Liver (tissue), 9 donors: ENCODE results near the gene ANGPTL7. TPM values are rescaled to one million over a fixed set of nuclear protein-coding genes. Genes with fewer than 3 reads are reported as not detected.
"Not testable (repeated sequence)": the region's sequence is repeated elsewhere in the genome, so short reads cannot be mapped to it uniquely, and the experiment has no call there.

Experiments
- DNase-seq: peaks from one replicate; pipeline ENCODE4 v3.0.0-alpha.2; 2017; ENCODE audit warnings: low spot score
- H3K27ac ChIP-seq, 2 donors: one replicate each; pipeline ENCODE4 v1.7.0; 2013; ENCODE audit warnings: inconsistent platforms in 2 of 2, low read length in 2 of 2, control low read depth in 1 of 2, low read depth in 1 of 2, mild to moderate bottlenecking in 1 of 2
- H3K27me3 ChIP-seq, 4 donors: one replicate each; pipeline versions ENCODE4 v1.6.1 to v1.7.0; 2013; ENCODE audit warnings: low read length in 3 of 4, inconsistent platforms in 1 of 4, mild to moderate bottlenecking in 1 of 4, moderate library complexity in 1 of 4; ENCODE audit not compliant: control insufficient read depth in 4 of 4, insufficient read depth in 4 of 4
- H3K36me3 ChIP-seq, 4 donors: one replicate each; pipeline versions ENCODE4 v1.6.1 to v1.7.0; 2013; ENCODE audit warnings: low read length in 3 of 4, mild to moderate bottlenecking in 3 of 4, low read depth in 1 of 4, moderate library complexity in 1 of 4; ENCODE audit not compliant: control insufficient read depth in 4 of 4, insufficient read depth in 3 of 4
- H3K4me1 ChIP-seq, 4 donors: one replicate each; pipeline versions ENCODE4 v1.6.1 to v1.7.0; 2013; ENCODE audit warnings: low read length in 3 of 4, mild to moderate bottlenecking in 3 of 4, moderate library complexity in 1 of 4; ENCODE audit not compliant: control insufficient read depth in 4 of 4, insufficient read depth in 4 of 4
- H3K4me3 ChIP-seq, 3 donors: one replicate each; pipeline versions ENCODE4 v1.6.1 to v1.7.0; 2013; ENCODE audit warnings: low read length in 3 of 3, control low read depth in 1 of 3, low read depth in 1 of 3, mild to moderate bottlenecking in 1 of 3
- H3K9ac ChIP-seq, 2 donors: one replicate each; pipeline ENCODE4 v1.7.0; 2013; ENCODE audit warnings: low read length in 2 of 2, mild to moderate bottlenecking in 2 of 2, moderate library complexity in 2 of 2, control low read depth in 1 of 2, low read depth in 1 of 2
- H3K9me3 ChIP-seq, 4 donors: one replicate each; pipeline versions ENCODE4 v1.6.1 to v1.7.0; 2013; ENCODE audit warnings: low read length in 3 of 4; ENCODE audit not compliant: control insufficient read depth in 4 of 4
- ATF3 ChIP-seq: IDR thresholded peaks from 2 replicates; pipeline ENCODE4 v1.6.1; 2016; ENCODE audit warnings: antibody characterized with exemption
- EGR1 ChIP-seq, 2 donors: IDR thresholded peaks; 2 replicates each; pipeline ENCODE4 v1.6.1; 2016 to 2018; ENCODE audit warnings: antibody characterized with exemption in 2 of 2, low read depth in 2 of 2
- FOXA1 ChIP-seq: IDR thresholded peaks from 2 replicates; pipeline ENCODE4 v1.6.1; 2016; ENCODE audit warnings: antibody characterized with exemption
- FOXA2 ChIP-seq: IDR thresholded peaks from 2 replicates; pipeline ENCODE4 v1.6.1; 2016; ENCODE audit warnings: antibody characterized with exemption
- GABPA ChIP-seq, 2 donors: IDR thresholded peaks in 1 of 2; conservative IDR thresholded peaks in 1 of 2; 2 replicates each; pipeline ENCODE4 v1.6.1; 2016; ENCODE audit warnings: antibody characterized with exemption in 2 of 2, mild to moderate bottlenecking in 1 of 2, moderate library complexity in 1 of 2
- HNF4A ChIP-seq, 2 donors: conservative IDR thresholded peaks; 2 replicates each; pipeline ENCODE4 v1.6.1; 2016; ENCODE audit warnings: antibody characterized with exemption in 2 of 2, mild to moderate bottlenecking in 2 of 2
- HNF4G ChIP-seq: IDR thresholded peaks from 2 replicates; pipeline ENCODE4 v1.6.1; 2016; ENCODE audit warnings: antibody characterized with exemption
- JUND ChIP-seq, 2 donors: IDR thresholded peaks; 2 replicates each; pipeline ENCODE4 v1.6.1; 2016; ENCODE audit warnings: antibody characterized with exemption in 2 of 2
- MAX ChIP-seq: IDR thresholded peaks from 2 replicates; pipeline ENCODE4 v1.6.1; 2016; ENCODE audit warnings: antibody characterized with exemption
- NR2F2 ChIP-seq: IDR thresholded peaks from 2 replicates; pipeline ENCODE4 v1.6.1; 2016; ENCODE audit warnings: antibody characterized with exemption
- REST ChIP-seq: IDR thresholded peaks from 2 replicates; pipeline ENCODE4 v1.6.1; 2016; ENCODE audit warnings: antibody characterized with exemption, mild to moderate bottlenecking
- RXRA ChIP-seq, 2 donors: IDR thresholded peaks; 2 replicates each; pipeline ENCODE4 v1.6.1; 2017 to 2018; ENCODE audit warnings: antibody characterized with exemption in 2 of 2, mild to moderate bottlenecking in 1 of 2
- SP1 ChIP-seq: IDR thresholded peaks from 2 replicates; pipeline ENCODE4 v1.6.1; 2018; ENCODE audit warnings: antibody characterized with exemption, mild to moderate bottlenecking
- TAF1 ChIP-seq: conservative IDR thresholded peaks from 2 replicates; pipeline ENCODE4 v1.6.1; 2016; ENCODE audit warnings: antibody characterized with exemption, mild to moderate bottlenecking
- YY1 ChIP-seq: IDR thresholded peaks from 2 replicates; pipeline ENCODE4 v1.6.1; 2016; ENCODE audit warnings: antibody characterized with exemption, mild to moderate bottlenecking
- ZBTB33 ChIP-seq: IDR thresholded peaks from 2 replicates; pipeline ENCODE4 v1.6.1; 2016; ENCODE audit warnings: antibody characterized with exemption
- WGBS: extraction: QIAGEN DNeasy Blood & Tissue Kit; methylation state at CpG from one replicate; pipeline ENCODE4 v1.1.7; 2013; 5-methylcytosine and 5-hydroxymethylcytosine counted together
- polyA plus RNA-seq, 2 donors: library from polyadenylated mRNA; stranded (reverse) in 1 of 2; unstranded in 1 of 2; fragments of 200-250 nt in 1 of 2; fragments of >200 nt in 1 of 2; fragmentation: Nextera tagmentation in 1 of 2; extraction: Ambion mirVana in 1 of 2; gene quantifications; one replicate each; pipeline versions ENCODE4 v1.2.1 to v1.2.3, GENCODE V29; 2013 to 2015
- total RNA-seq, 2 donors: library from RNA; depleted of rRNA; stranded (reverse); fragments of >200 nt; gene quantifications; one replicate each; pipeline ENCODE4 v1.2.3, GENCODE V29; 2014
- TF ChIP-seq, protein P1 (sequence below): fragments of 150-350 bp; IDR thresholded peaks from 2 replicates; pipeline ENCODE4 v1.5.1; 2017; ENCODE audit warnings: improper control_type of control experiment, low read depth, low read length; ENCODE audit not compliant: missing input control
- donor health status: healthy.
- donor health status: healthy.
- donor health status: healthy.
- donor health status: healthy.
- donor health status: healthy.

Gene ANGPTL7
- total and polyA plus RNA-seq, 4 donors = 0.06 to 0.07 TPM; not detected in 2

DNA sequence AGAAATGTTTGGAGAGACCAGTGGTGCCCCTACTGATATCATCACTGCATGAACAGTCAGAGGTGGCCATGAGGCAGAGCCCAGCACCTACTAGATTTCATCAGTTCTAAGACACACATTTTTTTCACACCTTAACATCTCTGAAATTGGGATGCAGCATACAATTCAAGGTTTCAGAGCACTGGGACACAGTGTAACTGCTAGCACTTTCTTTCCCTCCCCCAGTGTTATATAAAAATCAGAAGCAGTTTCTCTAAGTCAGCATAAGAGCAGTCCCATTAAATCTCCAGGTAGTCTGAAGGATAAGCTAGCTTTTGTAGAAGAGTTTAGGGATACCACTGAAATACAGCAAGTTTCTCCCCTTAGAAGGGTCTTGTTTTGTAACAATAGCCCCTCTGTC, 10.0 kb upstream of the ANGPTL7 start:
- H3K27me3 ChIP-seq = no peaks in the 10 kb centered on the region
- H3K9ac ChIP-seq = no peak overlapping the region
- H3K4me1 ChIP-seq = peaks cover 0 to 7% (median 0%) of the 10 kb centered on the region in 4 donors
- no peak overlapping the region for H3K4me3 ChIP-seq
- no peak overlapping the region for H3K27ac ChIP-seq
- DNase-seq = no peak
- H3K36me3 ChIP-seq = peaks cover 3 to 11% (median 7%) of the 10 kb centered on the region in 4 donors
- no peak for TF ChIP-seq REST
- TF ChIP-seq GABPA (IDR thresholded peaks at IDR 0.05 in 1 of 2, conservative IDR thresholded peaks at IDR 0.05 in 1 of 2) = no peak
- no peak for TF ChIP-seq ZBTB33
- no peak for TF ChIP-seq FOXA2
- no peak for TF ChIP-seq MAX
- TF ChIP-seq HNF4A (conservative IDR thresholded peaks at IDR 0.05) = no peak
- TF ChIP-seq, protein P1, sequence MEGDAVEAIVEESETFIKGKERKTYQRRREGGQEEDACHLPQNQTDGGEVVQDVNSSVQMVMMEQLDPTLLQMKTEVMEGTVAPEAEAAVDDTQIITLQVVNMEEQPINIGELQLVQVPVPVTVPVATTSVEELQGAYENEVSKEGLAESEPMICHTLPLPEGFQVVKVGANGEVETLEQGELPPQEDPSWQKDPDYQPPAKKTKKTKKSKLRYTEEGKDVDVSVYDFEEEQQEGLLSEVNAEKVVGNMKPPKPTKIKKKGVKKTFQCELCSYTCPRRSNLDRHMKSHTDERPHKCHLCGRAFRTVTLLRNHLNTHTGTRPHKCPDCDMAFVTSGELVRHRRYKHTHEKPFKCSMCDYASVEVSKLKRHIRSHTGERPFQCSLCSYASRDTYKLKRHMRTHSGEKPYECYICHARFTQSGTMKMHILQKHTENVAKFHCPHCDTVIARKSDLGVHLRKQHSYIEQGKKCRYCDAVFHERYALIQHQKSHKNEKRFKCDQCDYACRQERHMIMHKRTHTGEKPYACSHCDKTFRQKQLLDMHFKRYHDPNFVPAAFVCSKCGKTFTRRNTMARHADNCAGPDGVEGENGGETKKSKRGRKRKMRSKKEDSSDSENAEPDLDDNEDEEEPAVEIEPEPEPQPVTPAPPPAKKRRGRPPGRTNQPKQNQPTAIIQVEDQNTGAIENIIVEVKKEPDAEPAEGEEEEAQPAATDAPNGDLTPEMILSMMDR = no peak
- TF ChIP-seq ATF3 = no peak
- TF ChIP-seq TAF1 = no peak
- TF ChIP-seq RXRA (IDR thresholded peaks at IDR 0.05) = no peak
- no peak for TF ChIP-seq JUND (IDR thresholded peaks at IDR 0.05)
- TF ChIP-seq HNF4G = no peak
- TF ChIP-seq NR2F2 = no peak
- no peak for TF ChIP-seq SP1
- TF ChIP-seq EGR1 (IDR thresholded peaks at IDR 0.05; ENCODE audit: low read depth in 2 of 2) = no peak
- TF ChIP-seq YY1 = no peak
- TF ChIP-seq FOXA1 = no peak
- H3K9me3 ChIP-seq = no peaks in the 10 kb centered on the region

DNA sequence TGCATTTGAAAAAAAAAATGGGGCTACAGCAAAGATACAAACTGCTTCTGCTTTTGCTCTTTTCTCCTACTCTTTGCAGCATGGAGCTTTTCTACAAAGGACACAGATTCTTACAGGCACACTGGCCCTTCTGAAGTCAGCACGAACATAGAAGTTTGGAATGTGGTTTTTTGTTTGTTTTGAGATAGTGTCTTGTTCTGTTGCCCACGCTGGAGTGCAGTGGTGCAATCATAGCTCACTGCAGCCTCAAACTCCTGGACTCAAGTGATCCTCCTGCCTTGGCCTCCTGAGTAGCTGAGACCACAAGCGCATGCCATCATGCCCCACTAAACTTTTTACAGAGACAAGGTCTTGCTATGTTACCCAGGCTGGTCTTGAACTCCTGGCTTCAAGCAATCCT, 9.4 kb upstream of the ANGPTL7 start:
- not testable (repeated sequence) for H3K27me3 ChIP-seq, H3K27ac ChIP-seq, DNase-seq, H3K9ac ChIP-seq, H3K9me3 ChIP-seq, H3K4me3 ChIP-seq, H3K4me1 ChIP-seq
- WGBS = 52% methylated on average over 3 of the region's 3 CpGs
- H3K36me3 ChIP-seq = peaks cover 0 to 11% (median 5%) of the 10 kb centered on the region in 4 donors
